Measurements from ENCODE around the gene BCL7B. TPM values are rescaled to one million over a fixed set of nuclear protein-coding genes. Genes with fewer than 3 reads are reported as not detected.
"Not testable (repeated sequence)": the region's sequence is repeated elsewhere in the genome, so short reads cannot be mapped to it uniquely, and the experiment has no call there.

The BCL7B gene
- total RNA-seq, 2 experiments from 2014 or later = 68.9 to 71.6 TPM

GRCh38 chr7:73503229-73503628 is 54.3 kb downstream of the BCL7B start:
- Mint-ChIP-seq H3K9me3 (no peaks in the 10 kb centered on the region), H3K27me3 (no peaks in the 10 kb centered on the region), H3K4me3 (no peak overlapping the region), H3K27ac (no peak overlapping the region), H3K36me3 (ENCODE audit: low read depth) (peaks cover 61% of the 10 kb centered on the region), H3K4me1 (peaks cover 8% of the 10 kb centered on the region)
- CTCF ChIA-PET = no interaction called here
- DNase-seq = no peak
- POLR2A ChIA-PET = no interaction called here

- no peaks in the 10 kb centered on the region for H3K27me3 Mint-ChIP-seq
- ChIA-PET CTCF (no interaction called here), POLR2A (no interaction called here)
- no peak overlapping the region for H3K27ac Mint-ChIP-seq
- H3K36me3 Mint-ChIP-seq (ENCODE audit: low read depth) = peaks cover 76% of the 10 kb centered on the region
- H3K4me3 Mint-ChIP-seq = no peak overlapping the region
- H3K9me3 Mint-ChIP-seq = no peaks in the 10 kb centered on the region
- H3K4me1 Mint-ChIP-seq = peaks cover 4% of the 10 kb centered on the region
- DNase-seq = no peak
These were observed 60.9 kb downstream of the BCL7B start for GRCh38 chr7:73496626-73497025.

GRCh38 chr7:73495507-73495906 is 62.0 kb downstream of the BCL7B start:
- H3K36me3 Mint-ChIP-seq (ENCODE audit: low read depth) = peaks cover 70% of the 10 kb centered on the region
- CTCF ChIA-PET = interaction anchor here (1.2 kb wide), 1 partner anchor 43 kb away, joined by 3 read pairs; no protein-coding TSS in a partner anchor
- H3K9me3 Mint-ChIP-seq, H3K27me3 Mint-ChIP-seq, H3K27ac Mint-ChIP-seq, DNase-seq, POLR2A ChIA-PET, H3K4me1 Mint-ChIP-seq, H3K4me3 Mint-ChIP-seq: not testable (repeated sequence)

GRCh38 chr7:73489976-73490375 is 67.5 kb downstream of the BCL7B start:
- CTCF ChIA-PET = no interaction called here
- H3K27ac Mint-ChIP-seq = no peak overlapping the region
- peaks cover 63% of the 10 kb centered on the region for H3K36me3 Mint-ChIP-seq (ENCODE audit: low read depth)

GRCh38 chr7:73487486-73487885 is 70.0 kb downstream of the BCL7B start:
- Mint-ChIP-seq H3K4me3 (no peak overlapping the region), H3K9me3 (no peaks in the 10 kb centered on the region), H3K4me1 (peaks cover 3% of the 10 kb centered on the region), H3K36me3 (ENCODE audit: low read depth) (peaks cover 58% of the 10 kb centered on the region), H3K27me3 (no peaks in the 10 kb centered on the region), H3K27ac (no peak overlapping the region)
- ChIA-PET POLR2A (interaction anchor here (1.6 kb wide), 1 partner anchor 35 kb away, joined by 4 read pairs; the partner anchor contains the start of gene BAZ1B), CTCF (interaction anchor here (0.6 to 0.9 kb wide), 2 partner anchors 36 to 241 kb away, joined by 3 to 4 read pairs; no protein-coding TSS in a partner anchor)
- DNase-seq = no peak

More at GRCh38 chr7:73489976-73490375, 67.5 kb downstream of the BCL7B start:
- H3K4me3 Mint-ChIP-seq = no peak overlapping the region
- H3K9me3 Mint-ChIP-seq = no peaks in the 10 kb centered on the region
- peaks cover 3% of the 10 kb centered on the region for H3K4me1 Mint-ChIP-seq
- DNase-seq = no peak
- H3K27me3 Mint-ChIP-seq = no peaks in the 10 kb centered on the region
- POLR2A ChIA-PET = no interaction called here

Other genes with a start within 250 kb of the BCL7B start
- gene NSUN5, start 248.9 kb downstream of the BCL7B start, total RNA-seq = 10 to 100 TPM; 42.9 to 44.7 TPM
- not detected for gene TRIM50, start 229.6 kb downstream of the BCL7B start, total RNA-seq
- gene FKBP6, start 229.5 kb downstream of the BCL7B start, total RNA-seq = not detected
- gene FZD9, start 123.9 kb downstream of the BCL7B start, total RNA-seq = not detected
- 10 to 100 TPM; 84.5 to 86.2 TPM for gene BAZ1B, start 35.4 kb downstream of the BCL7B start, total RNA-seq
- gene TBL2, start 20.9 kb upstream of the BCL7B start, total RNA-seq = 10 to 100 TPM; 27.1 to 29.0 TPM
- not detected for gene MLXIPL, start 66.8 kb upstream of the BCL7B start, total RNA-seq
- gene VPS37D, start 110.1 kb upstream of the BCL7B start, total RNA-seq = under 1 TPM; 0.33 to 0.40 TPM
- 1 to 10 TPM; 5.9 to 6.4 TPM for gene DNAJC30, start 125.8 kb upstream of the BCL7B start, total RNA-seq
- 10 to 100 TPM; 57.0 to 57.2 TPM for gene BUD23, start 125.9 kb upstream of the BCL7B start, total RNA-seq
- 10 to 100 TPM; 27.9 to 30.7 TPM for gene STX1A, start 162.0 kb upstream of the BCL7B start, total RNA-seq
- 10 to 100 TPM; 12.3 to 13.7 TPM for gene ABHD11, start 181.1 kb upstream of the BCL7B start, total RNA-seq
- gene CLDN3, start 212.6 kb upstream of the BCL7B start, total RNA-seq = not detected

Measured in activated CD4-positive, alpha-beta memory T cell treated with anti-CD3 and anti-CD28 coated beads, Interleukin-2, amount 10 ng/mL, durations not matched to agents 7 days and 5 days (primary cell).